ENCODE data around the gene LONRF3.
"Not testable (repeated sequence)": the region's sequence is repeated elsewhere in the genome, so short reads cannot be mapped to it uniquely, and the experiment has no call there.

Gene LONRF3

GRCh38 chrX:118976599-118977340, 2.4 kb downstream of the LONRF3 start:
- H3K4me3 ChIP-seq = peak overlapping the region; percentile 82

GRCh38 chrX:118977424-118977823, 3.0 kb downstream of the LONRF3 start:
- Histone ChIP-seq H3K27ac (no peak overlapping the region), H3K9ac (ENCODE audit: insufficient read length) (no peak overlapping the region), H3K9me3 (ENCODE audit: low read depth, low read length) (no peaks in the 10 kb centered on the region), H3K36me3 (ENCODE audit: insufficient read depth, low read length) (no peaks in the 10 kb centered on the region), H3K4me3 (no peak overlapping the region)
- TF ChIP-seq EZH2 (IDR thresholded peaks at IDR 0.05) (no peak), FOXP2 (optimal IDR thresholded peaks at IDR 0.05; ENCODE audit: control extremely low read depth, extremely low read length, insufficient read depth) (no peak), POLR2AphosphoS5 (IDR thresholded peaks at IDR 0.05; ENCODE audit: borderline replicate concordance, low read depth, low read length) (no peak)
- no peak for DNase-seq (ENCODE audit: low read depth, low spot score)

More at GRCh38 chrX:118976599-118977340, 2.4 kb downstream of the LONRF3 start:
- Histone ChIP-seq H3K36me3 (ENCODE audit: insufficient read depth, low read length) (no peaks in the 10 kb centered on the region), H3K9me3 (ENCODE audit: low read depth, low read length) (no peaks in the 10 kb centered on the region), H3K27ac (no peak overlapping the region), H3K9ac (ENCODE audit: insufficient read length) (no peak overlapping the region)
- TF ChIP-seq POLR2AphosphoS5 (IDR thresholded peaks at IDR 0.05; ENCODE audit: borderline replicate concordance, low read depth, low read length) (no peak), EZH2 (IDR thresholded peaks at IDR 0.05) (no peak), FOXP2 (optimal IDR thresholded peaks at IDR 0.05; ENCODE audit: control extremely low read depth, extremely low read length, insufficient read depth) (no peak)
- DNase-seq (ENCODE audit: low read depth, low spot score) = no peak

GRCh38 chrX:118978451-118978850, 4.0 kb downstream of the LONRF3 start:
- no peaks in the 10 kb centered on the region for H3K9me3 ChIP-seq (ENCODE audit: low read depth, low read length)
- no peak for DNase-seq (ENCODE audit: low read depth, low spot score)
- no peak overlapping the region for H3K27ac ChIP-seq
- no peaks in the 10 kb centered on the region for H3K36me3 ChIP-seq (ENCODE audit: insufficient read depth, low read length)
- TF ChIP-seq EZH2 (IDR thresholded peaks at IDR 0.05) (no peak), POLR2AphosphoS5 (IDR thresholded peaks at IDR 0.05; ENCODE audit: borderline replicate concordance, low read depth, low read length) (no peak), FOXP2 (optimal IDR thresholded peaks at IDR 0.05; ENCODE audit: control extremely low read depth, extremely low read length, insufficient read depth) (no peak)
- no peak overlapping the region for H3K9ac ChIP-seq (ENCODE audit: insufficient read length)
- no peak overlapping the region for H3K4me3 ChIP-seq

GRCh38 chrX:118980761-118981160, 6.3 kb downstream of the LONRF3 start:
- no peak for TF ChIP-seq EZH2 (IDR thresholded peaks at IDR 0.05)
- TF ChIP-seq FOXP2 (optimal IDR thresholded peaks at IDR 0.05; ENCODE audit: control extremely low read depth, extremely low read length, insufficient read depth) = no peak
- no peak for TF ChIP-seq POLR2AphosphoS5 (IDR thresholded peaks at IDR 0.05; ENCODE audit: borderline replicate concordance, low read depth, low read length)
- H3K4me3 ChIP-seq = no peak overlapping the region
- no peaks in the 10 kb centered on the region for H3K36me3 ChIP-seq (ENCODE audit: insufficient read depth, low read length)
- H3K9me3 ChIP-seq (ENCODE audit: low read depth, low read length) = no peaks in the 10 kb centered on the region
- no peak for DNase-seq (ENCODE audit: low read depth, low spot score)
- no peak overlapping the region for H3K9ac ChIP-seq (ENCODE audit: insufficient read length)
- no peak overlapping the region for H3K27ac ChIP-seq

GRCh38 chrX:118983513-118983912, 9.1 kb downstream of the LONRF3 start:
- no peak for TF ChIP-seq FOXP2 (optimal IDR thresholded peaks at IDR 0.05; ENCODE audit: control extremely low read depth, extremely low read length, insufficient read depth)
- no peak for TF ChIP-seq EZH2 (IDR thresholded peaks at IDR 0.05)
- no peak for TF ChIP-seq POLR2AphosphoS5 (IDR thresholded peaks at IDR 0.05; ENCODE audit: borderline replicate concordance, low read depth, low read length)
- DNase-seq (ENCODE audit: low read depth, low spot score) = no peak

GRCh38 chrX:118988911-118989310, 14.5 kb downstream of the LONRF3 start:
- Histone ChIP-seq H3K9me3 (ENCODE audit: low read depth, low read length) (no peaks in the 10 kb centered on the region), H3K4me3 (no peak overlapping the region), H3K27ac (no peak overlapping the region), H3K36me3 (ENCODE audit: insufficient read depth, low read length) (no peaks in the 10 kb centered on the region), H3K9ac (ENCODE audit: insufficient read length) (no peak overlapping the region)
- TF ChIP-seq FOXP2 (optimal IDR thresholded peaks at IDR 0.05; ENCODE audit: control extremely low read depth, extremely low read length, insufficient read depth) = no peak
- no peak for TF ChIP-seq POLR2AphosphoS5 (IDR thresholded peaks at IDR 0.05; ENCODE audit: borderline replicate concordance, low read depth, low read length)
- no peak for TF ChIP-seq EZH2 (IDR thresholded peaks at IDR 0.05)
- DNase-seq (ENCODE audit: low read depth, low spot score) = no peak

More at GRCh38 chrX:118983513-118983912, 9.1 kb downstream of the LONRF3 start:
- Histone ChIP-seq H3K27ac (no peak overlapping the region), H3K4me3 (no peak overlapping the region), H3K36me3 (ENCODE audit: insufficient read depth, low read length) (no peaks in the 10 kb centered on the region), H3K9me3 (ENCODE audit: low read depth, low read length) (no peaks in the 10 kb centered on the region), H3K9ac (ENCODE audit: insufficient read length) (no peak overlapping the region)

GRCh38 chrX:118989886-118990285, 15.5 kb downstream of the LONRF3 start:
- no peaks in the 10 kb centered on the region for H3K9me3 ChIP-seq (ENCODE audit: low read depth, low read length)
- TF ChIP-seq FOXP2 (optimal IDR thresholded peaks at IDR 0.05; ENCODE audit: control extremely low read depth, extremely low read length, insufficient read depth) (no peak), POLR2AphosphoS5 (IDR thresholded peaks at IDR 0.05; ENCODE audit: borderline replicate concordance, low read depth, low read length) (no peak), EZH2 (IDR thresholded peaks at IDR 0.05) (no peak)
- no peak overlapping the region for H3K27ac ChIP-seq
- no peak overlapping the region for H3K9ac ChIP-seq (ENCODE audit: insufficient read length)
- H3K4me3 ChIP-seq = no peak overlapping the region
- DNase-seq (ENCODE audit: low read depth, low spot score) = no peak
- no peaks in the 10 kb centered on the region for H3K36me3 ChIP-seq (ENCODE audit: insufficient read depth, low read length)

- Histone ChIP-seq H3K9me3 (ENCODE audit: low read depth, low read length) (no peaks in the 10 kb centered on the region), H3K9ac (ENCODE audit: insufficient read length) (no peak overlapping the region), H3K27ac (no peak overlapping the region), H3K36me3 (ENCODE audit: insufficient read depth, low read length) (no peaks in the 10 kb centered on the region), H3K4me3 (no peak overlapping the region)
- DNase-seq (ENCODE audit: low read depth, low spot score) = no peak
- TF ChIP-seq EZH2 (IDR thresholded peaks at IDR 0.05) = no peak
- TF ChIP-seq POLR2AphosphoS5 (IDR thresholded peaks at IDR 0.05; ENCODE audit: borderline replicate concordance, low read depth, low read length) = no peak
- no peak for TF ChIP-seq FOXP2 (optimal IDR thresholded peaks at IDR 0.05; ENCODE audit: control extremely low read depth, extremely low read length, insufficient read depth)
Observed at GRCh38 chrX:118990512-118991227, 16.3 kb downstream of the LONRF3 start.

GRCh38 chrX:118992441-118993121, 18.2 kb downstream of the LONRF3 start:
- not testable (repeated sequence) for H3K36me3 ChIP-seq (ENCODE audit: insufficient read depth, low read length); H3K9ac ChIP-seq (ENCODE audit: insufficient read length); H3K9me3 ChIP-seq (ENCODE audit: low read depth, low read length); H3K4me3 ChIP-seq; H3K27ac ChIP-seq; DNase-seq (ENCODE audit: low read depth, low spot score)
